A673 (cell line): ENCODE measurements around the gene CYP17A1. TPM values are rescaled to one million over a fixed set of nuclear protein-coding genes. Genes with fewer than 3 reads are reported as not detected.

Experiments used
- BruUV-seq: library from RNA; stranded (reverse); fragments of 400-500 nt; replicated peaks from 2 replicates; lab custom pipeline; 2021; lab: Mats Ljungman, UMichigan
- CTCF ChIA-PET: fragments of 300-600 bp; sonication (Branson Sonifier 250); formaldehyde crosslinking; loops from one replicate; lab custom pipeline; 2022; ENCODE audit warnings: antibody characterized with exemption; lab: Charles Lee
- POLR2A ChIA-PET: fragments of 300-600 bp; sonication (Branson Sonifier 250); formaldehyde crosslinking; loops from one replicate; lab custom pipeline; 2022; ENCODE audit warnings: antibody characterized with exemption; ENCODE audit not compliant: low non-redundant PET; lab: Charles Lee
- DNase-seq: peaks from one replicate; pipeline ENCODE4 v3.0.0-alpha.2; 2015; ENCODE audit warnings: low spot score
- H3K27ac ChIP-seq: fragments of 200-600 bp; sonication (generic); 2 replicates; pipeline ENCODE4 v1.5.1; 2016; ENCODE audit warnings: mixed run types, low read depth, mild to moderate bottlenecking, mixed read lengths, antibody characterized with exemption, low read length; ENCODE audit not compliant: poor library complexity, severe bottlenecking
- H3K27me3 ChIP-seq: fragments of 200-600 bp; sonication (generic); replicated peaks from 2 replicates; pipeline ENCODE4 v1.6.1; 2017; ENCODE audit warnings: mixed run types, low read depth, mild to moderate bottlenecking, mixed read lengths, antibody characterized with exemption, low read length; ENCODE audit not compliant: insufficient read depth, poor library complexity
- H3K36me3 ChIP-seq: fragments of 200-600 bp; sonication (generic); 2 replicates; pipeline ENCODE4 v1.6.1; 2016; ENCODE audit warnings: mixed run types, mild to moderate bottlenecking, mixed read lengths, antibody characterized with exemption, low read length; ENCODE audit not compliant: insufficient read depth, poor library complexity, severe bottlenecking
- H3K4me1 ChIP-seq: fragments of 200-600 bp; sonication (generic); 2 replicates; pipeline ENCODE4 v1.6.1; 2017; ENCODE audit warnings: mixed run types, mild to moderate bottlenecking, mixed read lengths, antibody characterized with exemption, low read length; ENCODE audit not compliant: insufficient read depth, poor library complexity, severe bottlenecking
- H3K4me3 ChIP-seq: fragments of 200-600 bp; sonication (generic); 2 replicates; pipeline ENCODE4 v1.5.1; 2016; ENCODE audit warnings: low read depth, mixed run types, mild to moderate bottlenecking, mixed read lengths, low read length; ENCODE audit not compliant: poor library complexity, severe bottlenecking
- H3K9me3 ChIP-seq: fragments of 200-600 bp; sonication (generic); 2 replicates; pipeline ENCODE4 v1.6.1; 2016; ENCODE audit warnings: mixed run types, low read depth, mild to moderate bottlenecking, mixed read lengths, antibody characterized with exemption, low read length; ENCODE audit not compliant: poor library complexity, severe bottlenecking
- EZH2 ChIP-seq: fragments of 200-600 bp; sonication (generic); IDR thresholded peaks from 2 replicates; pipeline ENCODE4 v1.6.1; 2017; ENCODE audit warnings: borderline replicate concordance, low read depth, mild to moderate bottlenecking, mixed read lengths, antibody characterized with exemption, low read length; ENCODE audit not compliant: poor library complexity, severe bottlenecking
- intact Hi-C: fragments of 100-400 bp; cut with micrococcal nuclease; formaldehyde crosslinking; loops from one replicate; pipeline ENCODE4 v1.10.0; 2022; ENCODE audit not compliant: unreplicated experiment
- total RNA-seq: library from RNA; stranded (reverse); gene quantifications from 2 replicates; pipeline ENCODE4 v1.2.3, GENCODE V29; 2021
- TF ChIP-seq, protein P1 (sequence below): fragments of 300-800, 200-600 bp; sonication (generic); conservative IDR thresholded peaks from 2 replicates; pipeline ENCODE4 v1.5.1; 2017; ENCODE audit warnings: low read depth, mild to moderate bottlenecking, antibody characterized with exemption, low read length, moderate library complexity, mixed read lengths

CYP17A1 gene
- total RNA-seq, 1 experiment from 2014 or later: not detected

DNA sequence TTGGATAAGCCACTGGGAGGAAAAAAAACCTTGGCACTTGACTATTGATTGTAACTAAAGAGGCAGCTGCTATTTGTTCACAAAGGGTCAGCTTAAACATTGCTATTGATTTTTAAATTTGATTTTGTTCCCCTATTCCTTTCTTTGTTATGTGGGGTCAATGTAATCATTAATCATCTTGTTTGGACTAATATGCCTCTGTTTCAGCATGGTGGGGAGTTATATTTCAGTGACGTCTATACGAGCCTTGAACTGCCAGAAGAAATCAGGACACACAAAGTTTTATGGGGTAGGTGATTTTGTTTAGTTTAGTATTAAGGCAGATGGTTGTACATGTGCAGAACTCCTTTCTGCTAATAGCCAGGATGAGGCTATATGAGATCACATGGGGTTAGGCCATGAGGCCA, 39.5 kb upstream of the CYP17A1 start:
- Histone ChIP-seq H3K36me3 (no peaks in the 10 kb centered on the region), H3K4me3 (no peak overlapping the region), H3K27ac (no peak overlapping the region), H3K9me3 (no peaks in the 10 kb centered on the region), H3K4me1 (no peaks in the 10 kb centered on the region), H3K27me3 (no peaks in the 10 kb centered on the region)
- no TSS peak for BruUV-seq
- POLR2A ChIA-PET: no interaction called here
- no peak for DNase-seq
- TF ChIP-seq, protein P1, sequence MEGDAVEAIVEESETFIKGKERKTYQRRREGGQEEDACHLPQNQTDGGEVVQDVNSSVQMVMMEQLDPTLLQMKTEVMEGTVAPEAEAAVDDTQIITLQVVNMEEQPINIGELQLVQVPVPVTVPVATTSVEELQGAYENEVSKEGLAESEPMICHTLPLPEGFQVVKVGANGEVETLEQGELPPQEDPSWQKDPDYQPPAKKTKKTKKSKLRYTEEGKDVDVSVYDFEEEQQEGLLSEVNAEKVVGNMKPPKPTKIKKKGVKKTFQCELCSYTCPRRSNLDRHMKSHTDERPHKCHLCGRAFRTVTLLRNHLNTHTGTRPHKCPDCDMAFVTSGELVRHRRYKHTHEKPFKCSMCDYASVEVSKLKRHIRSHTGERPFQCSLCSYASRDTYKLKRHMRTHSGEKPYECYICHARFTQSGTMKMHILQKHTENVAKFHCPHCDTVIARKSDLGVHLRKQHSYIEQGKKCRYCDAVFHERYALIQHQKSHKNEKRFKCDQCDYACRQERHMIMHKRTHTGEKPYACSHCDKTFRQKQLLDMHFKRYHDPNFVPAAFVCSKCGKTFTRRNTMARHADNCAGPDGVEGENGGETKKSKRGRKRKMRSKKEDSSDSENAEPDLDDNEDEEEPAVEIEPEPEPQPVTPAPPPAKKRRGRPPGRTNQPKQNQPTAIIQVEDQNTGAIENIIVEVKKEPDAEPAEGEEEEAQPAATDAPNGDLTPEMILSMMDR: no peak
- TF ChIP-seq EZH2: no peak
- intact Hi-C loops: no loop called here
- CTCF ChIA-PET: no interaction called here

DNA sequence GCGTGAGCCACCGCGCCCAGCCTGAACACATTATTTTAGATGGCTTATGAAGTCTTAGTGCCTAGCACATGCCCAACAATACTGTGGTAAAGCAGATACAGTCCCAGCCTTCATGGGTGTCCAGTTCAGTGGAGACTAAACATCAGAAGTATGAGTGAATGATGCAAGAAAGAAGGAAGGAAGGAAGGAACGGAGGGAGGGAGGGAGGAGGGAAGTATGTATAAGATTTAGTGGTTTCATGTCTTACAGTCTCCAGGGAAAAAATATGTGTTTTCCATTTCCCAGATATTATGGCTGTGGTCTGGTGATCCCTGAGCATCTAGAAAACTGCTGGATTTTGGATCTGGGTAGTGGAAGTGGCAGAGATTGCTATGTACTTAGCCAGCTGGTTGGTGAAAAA, 35.0 kb upstream of the CYP17A1 start:
- POLR2A ChIA-PET: no interaction called here
- H3K4me1 ChIP-seq: no peaks in the 10 kb centered on the region
- no peaks in the 10 kb centered on the region for H3K9me3 ChIP-seq
- TF ChIP-seq, protein P1: no peak
- no peak for TF ChIP-seq EZH2
- no peaks in the 10 kb centered on the region for H3K36me3 ChIP-seq
- DNase-seq: no peak
- no peak overlapping the region for H3K27ac ChIP-seq
- no peak overlapping the region for H3K4me3 ChIP-seq
- CTCF ChIA-PET: interaction anchor here (0.6 kb wide), 1 partner anchor 430 kb away, joined by 10 read pairs; no protein-coding TSS in a partner anchor
- intact Hi-C loops: no loop called here
- H3K27me3 ChIP-seq: no peaks in the 10 kb centered on the region
- BruUV-seq: no TSS peak

DNA sequence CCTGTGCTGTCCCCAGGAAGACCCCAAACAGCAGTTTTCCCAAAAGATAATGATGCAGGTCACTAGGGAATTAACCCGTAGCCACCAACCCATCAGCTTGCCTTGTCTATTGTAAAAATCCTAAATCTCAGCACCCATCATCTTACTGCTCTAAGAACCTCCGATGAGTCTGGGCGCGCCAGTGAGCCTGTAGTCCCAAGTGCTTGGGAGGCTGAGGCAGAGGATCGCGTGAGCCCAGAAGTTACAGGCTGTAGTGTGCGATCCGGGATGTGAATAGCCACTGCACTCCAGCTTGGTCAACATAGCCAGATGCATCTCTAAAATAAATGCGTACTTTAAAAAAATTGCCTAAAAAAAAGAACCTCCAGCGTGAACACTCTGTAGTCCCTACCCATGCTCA, 33.0 kb upstream of the CYP17A1 start:
- H3K4me1 ChIP-seq: no peaks in the 10 kb centered on the region
- TF ChIP-seq, protein P1: no peak
- TF ChIP-seq EZH2: no peak
- no peaks in the 10 kb centered on the region for H3K9me3 ChIP-seq
- no peak for DNase-seq
- intact Hi-C loops: no loop called here
- no peaks in the 10 kb centered on the region for H3K36me3 ChIP-seq
- BruUV-seq: no TSS peak
- H3K27ac ChIP-seq: no peak overlapping the region
- H3K27me3 ChIP-seq: no peaks in the 10 kb centered on the region
- peak overlapping the region; percentile 52 for H3K4me3 ChIP-seq
- ChIA-PET CTCF (interaction anchor here (1.0 kb wide), 1 partner anchor 48 kb away, joined by 3 read pairs; the partner anchor contains the start of gene CNNM2), POLR2A (no interaction called here)
